Lower leg skin (tissue), 4 donors: Measurements from ENCODE around the gene RAD51B. TPM values are rescaled to one million over a fixed set of nuclear protein-coding genes. Genes with fewer than 3 reads are reported as not detected.

Experiments
- DNase-seq, 2 donors: peaks; one replicate each; pipeline ENCODE4 v3.0.0-alpha.2; 2019; ENCODE audit warnings: low spot score in 2 of 2
- H3K4me3 ChIP-seq: fragments of 200-600 bp; sonication (generic); 2 replicates; pipeline ENCODE4 v1.5.1; 2017; ENCODE audit warnings: mild to moderate bottlenecking, low read depth; ENCODE audit not compliant: poor library complexity, severe bottlenecking
- POLR2A ChIP-seq, 2 donors: fragments of 450-650 bp; IDR thresholded peaks; one replicate each; pipeline ENCODE4 v1.6.1; 2016 to 2017; ENCODE audit warnings: antibody characterized with exemption in 2 of 2, mild to moderate bottlenecking in 1 of 2, moderate library complexity in 1 of 2
- WGBS, 2 donors: methylation state at CpG; one replicate each; pipeline ENCODE4 v1.1.5; 2018; 5-methylcytosine and 5-hydroxymethylcytosine counted together
- intact Hi-C: fragments of 100-400 bp; cut with DNase I; formaldehyde crosslinking; loops from one replicate; pipeline ENCODE4 v1.15.0; 2023; ENCODE audit warnings: low total_unique reads
- total RNA-seq, 4 donors: library from RNA; depleted of rRNA; stranded (reverse); fragments of >200 nt; gene quantifications; one replicate each; pipeline ENCODE4 v1.1.0, GENCODE V29; 2016
- TF ChIP-seq, protein P1 (sequence below), 3 donors: fragments of 450-650 bp; IDR thresholded peaks; one replicate each; pipeline ENCODE4 v1.5.1; 2016; ENCODE audit warnings: antibody characterized with exemption in 3 of 3, mild to moderate bottlenecking in 3 of 3, moderate library complexity in 2 of 3

RAD51B gene
- total RNA-seq, 4 donors from 2014 or later = 6.1 to 27.2 (median 13.6) TPM

DNA sequence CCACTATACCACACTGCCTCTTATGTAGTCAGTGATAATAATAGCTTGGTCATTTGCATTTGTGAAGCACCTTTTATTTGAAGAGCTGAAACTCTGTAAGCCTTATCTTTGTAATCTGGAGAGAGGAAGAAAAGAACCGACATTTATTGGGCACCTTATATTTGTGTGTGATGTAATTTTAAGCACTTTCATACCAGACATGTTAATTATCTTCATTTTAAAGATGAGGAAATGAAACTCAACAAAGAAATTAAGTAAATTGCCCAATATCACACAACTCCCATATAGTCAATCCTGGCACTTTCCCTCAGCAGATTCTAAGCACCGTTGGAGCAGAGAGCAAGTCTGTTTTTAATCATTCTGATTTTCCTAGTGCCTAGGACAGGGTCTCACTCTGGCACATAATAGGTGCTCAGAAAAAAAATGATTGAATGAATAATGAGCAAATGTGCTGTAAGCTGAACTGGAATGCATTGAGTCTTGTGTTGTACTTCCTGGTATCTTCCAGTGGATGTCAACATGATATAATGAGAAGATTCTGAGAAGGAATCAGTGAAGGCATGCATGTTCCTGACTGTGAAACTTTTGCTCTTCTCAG is 554.4 kb downstream of the RAD51B start:
- intact Hi-C loops = no loop called here
- TF ChIP-seq POLR2A (IDR thresholded peaks at IDR 0.05) = no peak
- TF ChIP-seq, protein P1, sequence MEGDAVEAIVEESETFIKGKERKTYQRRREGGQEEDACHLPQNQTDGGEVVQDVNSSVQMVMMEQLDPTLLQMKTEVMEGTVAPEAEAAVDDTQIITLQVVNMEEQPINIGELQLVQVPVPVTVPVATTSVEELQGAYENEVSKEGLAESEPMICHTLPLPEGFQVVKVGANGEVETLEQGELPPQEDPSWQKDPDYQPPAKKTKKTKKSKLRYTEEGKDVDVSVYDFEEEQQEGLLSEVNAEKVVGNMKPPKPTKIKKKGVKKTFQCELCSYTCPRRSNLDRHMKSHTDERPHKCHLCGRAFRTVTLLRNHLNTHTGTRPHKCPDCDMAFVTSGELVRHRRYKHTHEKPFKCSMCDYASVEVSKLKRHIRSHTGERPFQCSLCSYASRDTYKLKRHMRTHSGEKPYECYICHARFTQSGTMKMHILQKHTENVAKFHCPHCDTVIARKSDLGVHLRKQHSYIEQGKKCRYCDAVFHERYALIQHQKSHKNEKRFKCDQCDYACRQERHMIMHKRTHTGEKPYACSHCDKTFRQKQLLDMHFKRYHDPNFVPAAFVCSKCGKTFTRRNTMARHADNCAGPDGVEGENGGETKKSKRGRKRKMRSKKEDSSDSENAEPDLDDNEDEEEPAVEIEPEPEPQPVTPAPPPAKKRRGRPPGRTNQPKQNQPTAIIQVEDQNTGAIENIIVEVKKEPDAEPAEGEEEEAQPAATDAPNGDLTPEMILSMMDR (IDR thresholded peaks at IDR 0.05) = no peak
- H3K4me3 ChIP-seq = no peak overlapping the region
- 36 to 42% methylated on average over 2 of the region's 2 CpGs for WGBS, 2 donors
- no peak for DNase-seq

GRCh38 chr14:68374682-68375081 is 555.1 kb downstream of the RAD51B start:
- intact Hi-C loops = no loop called here
- DNase-seq = no peak
- no peak overlapping the region for H3K4me3 ChIP-seq
- 41 to 48% methylated on average over 7 of the region's 7 CpGs for WGBS, 2 donors
- TF ChIP-seq, protein P1 (IDR thresholded peaks at IDR 0.05) = no peak
- no peak for TF ChIP-seq POLR2A (IDR thresholded peaks at IDR 0.05)

- WGBS, 2 donors = 84 to 87% methylated on average over 4 of the region's 4 CpGs
- DNase-seq = no peak
- intact Hi-C loops = no loop called here
- no peak overlapping the region for H3K4me3 ChIP-seq
- no peak for TF ChIP-seq POLR2A (IDR thresholded peaks at IDR 0.05)
- TF ChIP-seq, protein P1 (IDR thresholded peaks at IDR 0.05) = no peak
Observed at GRCh38 chr14:68375376-68375775, 555.8 kb downstream of the RAD51B start.

GRCh38 chr14:68376067-68376779 is 556.6 kb downstream of the RAD51B start:
- DNase-seq = no peak
- TF ChIP-seq, protein P1 (IDR thresholded peaks at IDR 0.05) = no peak
- TF ChIP-seq POLR2A (IDR thresholded peaks at IDR 0.05) = no peak
- H3K4me3 ChIP-seq = no peak overlapping the region
- WGBS, 2 donors = 52 to 64% methylated on average over 2 of the region's 2 CpGs
- intact Hi-C loops = no loop called here

- intact Hi-C loops = no loop called here
- no peak overlapping the region for H3K4me3 ChIP-seq
- no peak for TF ChIP-seq POLR2A (IDR thresholded peaks at IDR 0.05)
- TF ChIP-seq, protein P1 (IDR thresholded peaks at IDR 0.05) = no peak
- WGBS, 2 donors = 50 to 61% methylated on average over 1 of the region's 1 CpG
- DNase-seq = no peak
Observed at GRCh38 chr14:68377006-68377405, 557.4 kb downstream of the RAD51B start.
